ENCODE measurements around the gene NOS1AP. TPM values are rescaled to one million over a fixed set of nuclear protein-coding genes. Genes with fewer than 3 reads are reported as not detected.

NOS1AP gene
- total RNA-seq, 1 donor = under 0.01 TPM

DNA sequence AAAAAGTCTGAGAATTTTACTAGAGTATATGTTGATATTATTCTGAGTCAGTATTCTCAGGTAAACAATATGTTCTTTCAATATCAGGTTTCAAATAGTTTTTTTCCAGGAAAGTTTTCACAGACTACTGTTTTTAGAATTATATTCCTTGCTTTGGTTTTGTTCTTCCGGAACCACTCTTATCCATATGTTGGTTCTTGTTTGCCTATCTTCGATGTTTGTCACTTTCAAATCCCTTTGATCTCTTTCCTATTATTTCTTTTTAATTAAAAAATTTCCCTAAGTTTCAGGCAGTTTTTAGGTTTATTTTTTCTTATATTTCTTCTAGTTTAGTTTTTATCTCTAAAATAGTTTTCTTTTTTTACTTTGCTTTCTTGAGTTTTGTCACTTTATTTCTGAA is 20.9 kb downstream of the NOS1AP start:
- Histone ChIP-seq H3K27me3 (ENCODE audit: insufficient read depth, low read length) (no peaks in the 10 kb centered on the region), H3K9me3 (ENCODE audit: low read depth, low read length) (no peaks in the 10 kb centered on the region), H3K4me3 (ENCODE audit: low read length) (no peak overlapping the region), H3K4me1 (ENCODE audit: insufficient read depth, low read length) (no peaks in the 10 kb centered on the region)

GRCh38 chr1:162091681-162092524 is 22.4 kb downstream of the NOS1AP start:
- Histone ChIP-seq H3K4me1 (ENCODE audit: insufficient read depth, low read length) (no peaks in the 10 kb centered on the region), H3K4me3 (ENCODE audit: low read length) (no peak overlapping the region), H3K9me3 (ENCODE audit: low read depth, low read length) (no peaks in the 10 kb centered on the region), H3K27me3 (ENCODE audit: insufficient read depth, low read length) (no peaks in the 10 kb centered on the region)

DNA sequence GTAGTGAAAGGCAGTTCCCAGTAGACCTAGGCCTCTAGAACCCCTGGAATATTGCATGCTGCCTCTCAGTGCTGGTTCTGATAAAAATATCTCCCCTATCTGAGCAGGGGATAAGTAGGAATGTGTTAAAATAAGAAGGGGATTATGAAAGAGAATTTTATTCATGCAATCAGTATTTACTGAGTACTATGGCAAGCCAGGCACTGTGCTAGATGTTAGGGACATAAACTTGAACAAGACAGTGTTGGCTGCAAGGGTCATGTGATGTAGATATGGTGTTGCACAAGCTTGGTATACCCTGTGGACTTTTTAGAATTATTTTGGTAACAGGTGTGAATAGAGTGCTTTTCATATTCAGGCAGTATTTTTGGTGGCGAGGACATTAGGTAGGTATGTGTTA is 23.6 kb downstream of the NOS1AP start:
- no peaks in the 10 kb centered on the region for H3K4me1 ChIP-seq (ENCODE audit: insufficient read depth, low read length)
- H3K9me3 ChIP-seq (ENCODE audit: low read depth, low read length) = no peaks in the 10 kb centered on the region

GRCh38 chr1:162094271-162094670 is 24.8 kb downstream of the NOS1AP start:
- H3K4me1 ChIP-seq (ENCODE audit: insufficient read depth, low read length) = no peaks in the 10 kb centered on the region
- no peaks in the 10 kb centered on the region for H3K9me3 ChIP-seq (ENCODE audit: low read depth, low read length)
- H3K27me3 ChIP-seq (ENCODE audit: insufficient read depth, low read length) = no peaks in the 10 kb centered on the region
- H3K4me3 ChIP-seq (ENCODE audit: low read length) = no peak overlapping the region

More for the DNA sequence above, 23.6 kb downstream of the NOS1AP start:
- Histone ChIP-seq H3K4me3 (ENCODE audit: low read length) (no peak overlapping the region), H3K27me3 (ENCODE audit: insufficient read depth, low read length) (no peaks in the 10 kb centered on the region)

GRCh38 chr1:162094723-162095122 is 25.2 kb downstream of the NOS1AP start:
- Histone ChIP-seq H3K9me3 (ENCODE audit: low read depth, low read length) (no peaks in the 10 kb centered on the region), H3K27me3 (ENCODE audit: insufficient read depth, low read length) (no peaks in the 10 kb centered on the region), H3K4me3 (ENCODE audit: low read length) (no peak overlapping the region), H3K4me1 (ENCODE audit: insufficient read depth, low read length) (no peaks in the 10 kb centered on the region)

DNA sequence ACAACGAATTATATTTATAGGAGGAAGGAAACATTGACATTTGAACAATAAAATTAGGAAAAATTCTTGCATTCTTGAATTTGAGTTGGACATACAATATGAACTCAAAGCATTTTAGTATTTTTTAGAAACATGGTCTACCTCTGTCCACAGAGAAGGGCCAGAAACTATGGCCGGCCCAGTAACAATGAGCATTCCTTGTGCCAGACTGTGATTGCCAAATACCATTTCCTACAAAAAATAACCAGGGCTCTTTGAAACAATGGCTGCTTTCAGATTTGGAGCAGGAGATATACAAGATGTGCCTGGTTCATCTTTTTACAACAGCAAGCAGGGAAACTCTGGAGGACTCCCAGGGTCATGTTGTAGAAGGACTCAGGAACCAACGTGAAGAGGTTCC is 38.4 kb downstream of the NOS1AP start:
- H3K4me3 ChIP-seq (ENCODE audit: low read length) = no peak overlapping the region

GRCh38 chr1:162108426-162108825 is 38.9 kb downstream of the NOS1AP start:
- H3K27me3 ChIP-seq (ENCODE audit: insufficient read depth, low read length) = no peaks in the 10 kb centered on the region
- H3K9me3 ChIP-seq (ENCODE audit: low read depth, low read length) = no peaks in the 10 kb centered on the region

More for the DNA sequence above, 38.4 kb downstream of the NOS1AP start:
- Histone ChIP-seq H3K9me3 (ENCODE audit: low read depth, low read length) (no peaks in the 10 kb centered on the region), H3K4me1 (ENCODE audit: insufficient read depth, low read length) (no peaks in the 10 kb centered on the region), H3K27me3 (ENCODE audit: insufficient read depth, low read length) (peaks cover 2% of the 10 kb centered on the region)

GRCh38 chr1:162110910-162111309 is 41.4 kb downstream of the NOS1AP start:
- Histone ChIP-seq H3K27me3 (ENCODE audit: insufficient read depth, low read length) (no peaks in the 10 kb centered on the region), H3K4me1 (ENCODE audit: insufficient read depth, low read length) (peaks cover 7% of the 10 kb centered on the region), H3K4me3 (ENCODE audit: low read length) (no peak overlapping the region), H3K9me3 (ENCODE audit: low read depth, low read length) (no peaks in the 10 kb centered on the region)

More at GRCh38 chr1:162108426-162108825, 38.9 kb downstream of the NOS1AP start:
- H3K4me1 ChIP-seq (ENCODE audit: insufficient read depth, low read length) = peaks cover 4% of the 10 kb centered on the region
- no peak overlapping the region for H3K4me3 ChIP-seq (ENCODE audit: low read length)

GRCh38 chr1:162111572-162111971 is 42.1 kb downstream of the NOS1AP start:
- Histone ChIP-seq H3K9me3 (ENCODE audit: low read depth, low read length) (no peaks in the 10 kb centered on the region), H3K4me1 (ENCODE audit: insufficient read depth, low read length) (peaks cover 7% of the 10 kb centered on the region), H3K4me3 (ENCODE audit: low read length) (no peak overlapping the region), H3K27me3 (ENCODE audit: insufficient read depth, low read length) (no peaks in the 10 kb centered on the region)

DNA sequence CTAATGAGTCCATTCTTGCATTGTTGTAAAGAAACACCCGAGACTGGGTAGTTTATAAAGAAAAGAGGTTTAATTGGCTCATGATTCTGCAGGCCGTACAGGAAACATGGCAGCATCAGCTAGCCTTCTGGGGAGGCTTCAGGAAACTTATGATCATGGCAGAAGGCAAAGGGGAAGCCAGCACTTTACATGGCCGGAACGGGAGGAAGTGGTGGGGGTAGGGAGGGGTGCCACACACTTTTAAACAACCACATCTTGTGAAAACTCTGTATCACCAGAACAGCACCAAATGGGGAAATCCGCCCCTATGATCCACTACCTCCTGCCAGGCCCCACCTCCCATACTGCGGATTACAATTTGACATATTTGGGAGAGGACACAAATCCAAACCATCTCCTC is 43.9 kb downstream of the NOS1AP start:
- no peak overlapping the region for H3K4me3 ChIP-seq (ENCODE audit: low read length)
- no peaks in the 10 kb centered on the region for H3K9me3 ChIP-seq (ENCODE audit: low read depth, low read length)
- H3K27me3 ChIP-seq (ENCODE audit: insufficient read depth, low read length) = no peaks in the 10 kb centered on the region
- peaks cover 7% of the 10 kb centered on the region for H3K4me1 ChIP-seq (ENCODE audit: insufficient read depth, low read length)

DNA sequence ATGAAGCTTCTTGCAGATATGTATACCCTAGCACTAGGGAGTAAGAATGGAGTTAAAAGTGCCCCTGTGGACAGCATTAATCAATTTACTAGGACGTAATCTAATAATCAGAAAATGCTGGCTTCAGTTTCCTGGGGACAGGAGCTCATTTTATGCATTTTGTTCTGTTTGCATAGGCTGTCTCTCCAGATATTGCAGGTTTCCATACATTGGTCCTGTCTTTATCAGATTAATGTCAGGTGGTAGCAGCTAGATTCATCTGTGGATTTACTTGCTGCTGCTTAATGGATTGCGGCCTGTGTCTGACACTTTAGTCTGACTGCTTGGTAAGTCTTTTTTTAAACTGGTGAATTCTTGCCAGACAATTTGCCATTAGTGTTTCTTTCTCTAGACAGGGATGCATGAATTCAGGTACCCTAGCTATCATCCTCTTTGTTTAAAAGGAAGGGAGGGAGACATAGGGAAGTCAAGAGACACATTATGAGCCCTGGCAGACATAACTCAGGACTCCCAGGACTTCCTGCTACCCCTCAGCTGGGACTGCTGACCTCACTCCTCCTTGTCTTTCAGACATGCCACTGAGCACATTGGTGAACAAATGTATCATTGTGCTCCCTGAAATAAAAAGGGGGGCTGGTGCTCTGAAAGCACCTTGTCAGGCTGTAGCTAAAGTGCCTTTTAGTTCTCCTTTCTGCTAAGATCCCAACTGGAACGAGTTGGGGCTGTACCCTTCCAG is 47.7 kb downstream of the NOS1AP start:
- peaks cover 7% of the 10 kb centered on the region for H3K4me1 ChIP-seq (ENCODE audit: insufficient read depth, low read length)
- no peaks in the 10 kb centered on the region for H3K9me3 ChIP-seq (ENCODE audit: low read depth, low read length)
- no peak overlapping the region for H3K4me3 ChIP-seq (ENCODE audit: low read length)
- no peaks in the 10 kb centered on the region for H3K27me3 ChIP-seq (ENCODE audit: insufficient read depth, low read length)

- H3K4me1 ChIP-seq (ENCODE audit: insufficient read depth, low read length) = peaks cover 6% of the 10 kb centered on the region
Measured at GRCh38 chr1:162118063-162118462, 48.6 kb downstream of the NOS1AP start.

GRCh38 chr1:162128693-162129356 is 59.3 kb downstream of the NOS1AP start:
- H3K9me3 ChIP-seq (ENCODE audit: low read depth, low read length) = no peaks in the 10 kb centered on the region
- peaks cover 13% of the 10 kb centered on the region for H3K27me3 ChIP-seq (ENCODE audit: insufficient read depth, low read length)
- no peak overlapping the region for H3K4me3 ChIP-seq (ENCODE audit: low read length)
- H3K4me1 ChIP-seq (ENCODE audit: insufficient read depth, low read length) = no peaks in the 10 kb centered on the region

More at GRCh38 chr1:162118063-162118462, 48.6 kb downstream of the NOS1AP start:
- Histone ChIP-seq H3K27me3 (ENCODE audit: insufficient read depth, low read length) (no peaks in the 10 kb centered on the region), H3K4me3 (ENCODE audit: low read length) (no peak overlapping the region), H3K9me3 (ENCODE audit: low read depth, low read length) (no peaks in the 10 kb centered on the region)

- Histone ChIP-seq H3K4me1 (ENCODE audit: insufficient read depth, low read length) (no peaks in the 10 kb centered on the region), H3K27me3 (ENCODE audit: insufficient read depth, low read length) (peaks cover 13% of the 10 kb centered on the region), H3K9me3 (ENCODE audit: low read depth, low read length) (no peaks in the 10 kb centered on the region), H3K4me3 (ENCODE audit: low read length) (no peak overlapping the region)
Measured at GRCh38 chr1:162130308-162130707, 60.8 kb downstream of the NOS1AP start.

Measured in mononuclear cell (primary cell).